Esophagus muscularis mucosa (tissue), 4 donors: Measurements from ENCODE around the gene MSH6.

Experiments
- CTCF ChIP-seq, 3 experiments: fragments of 200-600 bp in 2 of 3; fragments of 450-650 bp in 1 of 3; sonication (generic) in 2 of 3; IDR thresholded peaks; one replicate each; pipeline ENCODE4 v1.5.1; 2017 to 2019; ENCODE audit warnings: antibody characterized with exemption in 3 of 3, mild to moderate bottlenecking in 2 of 3, moderate library complexity in 1 of 3
- EP300 ChIP-seq: sonication (generic); formaldehyde crosslinking; IDR thresholded peaks from one replicate; pipeline ENCODE4 v1.6.1; 2017; ENCODE audit warnings: antibody characterized with exemption
- POLR2AphosphoS5 ChIP-seq, 2 donors: sonication (generic); formaldehyde crosslinking; IDR thresholded peaks; one replicate each; pipeline ENCODE4 v1.6.1; 2017; ENCODE audit warnings: antibody characterized with exemption in 2 of 2

- no peak for TF ChIP-seq CTCF (IDR thresholded peaks at IDR 0.05)
- no peak for TF ChIP-seq EP300
- no peak for TF ChIP-seq POLR2AphosphoS5 (IDR thresholded peaks at IDR 0.05)
Observed at GRCh38 chr2:47803770-47804169, 20.8 kb downstream of the MSH6 start.
